Effector memory CD8-positive, alpha-beta T cell (primary cell): Measurements from ENCODE around the gene ATM.
"Not testable (repeated sequence)": the region's sequence is repeated elsewhere in the genome, so short reads cannot be mapped to it uniquely, and the experiment has no call there.

Experiments
- ATAC-seq: fragments of 150-1000 bp; cut with Tn5 transposase; replicated peaks from 2 replicates; pipeline ENCODE4 v1.10.0; 2021; ENCODE audit warnings: mild to moderate bottlenecking, moderate library complexity
- DNase-seq, 3 experiments: peaks; one replicate each; pipeline ENCODE4 v3.0.0; 2021
- H3K27ac Mint-ChIP-seq, 2 donors: one replicate each; pipeline ENCODE4 v1.8.0; 2022; ENCODE audit warnings: mild to moderate bottlenecking in 2 of 2, mixed read lengths in 2 of 2, moderate library complexity in 2 of 2
- H3K27me3 Mint-ChIP-seq, 2 donors: one replicate each; pipeline ENCODE4 v1.8.0; 2022; ENCODE audit warnings: mixed read lengths in 2 of 2
- H3K36me3 Mint-ChIP-seq: one replicate; pipeline ENCODE4 v1.8.0; 2022; ENCODE audit warnings: mild to moderate bottlenecking, moderate library complexity, mixed read lengths; ENCODE audit not compliant: insufficient read depth
- H3K4me1 Mint-ChIP-seq, 2 donors: one replicate each; pipeline ENCODE4 v1.8.0; 2022; ENCODE audit warnings: low read depth in 2 of 2, mixed read lengths in 2 of 2
- H3K4me3 Mint-ChIP-seq, 2 donors: one replicate each; pipeline ENCODE4 v1.8.0; 2022; ENCODE audit warnings: mild to moderate bottlenecking in 2 of 2, mixed read lengths in 2 of 2, moderate library complexity in 2 of 2
- H3K9me3 Mint-ChIP-seq, 2 donors: one replicate each; pipeline ENCODE4 v1.8.0; 2022; ENCODE audit warnings: mixed read lengths in 2 of 2

ATM gene

GRCh38 chr11:108269583-108269982 is 46.7 kb downstream of the ATM start:
- ATAC-seq (no peak), DNase-seq (no peak)
- peaks cover 0 to 2% of the 10 kb centered on the region in 2 donors for H3K9me3 Mint-ChIP-seq
- peaks cover 11 to 26% of the 10 kb centered on the region in 2 donors for H3K4me1 Mint-ChIP-seq
- H3K36me3 Mint-ChIP-seq, result peaks cover 60% of the 10 kb centered on the region
- H3K27me3 Mint-ChIP-seq, result no peaks in the 10 kb centered on the region
- peak overlapping the region; percentile 3 to 76 for H3K27ac Mint-ChIP-seq
- no peak overlapping the region for H3K4me3 Mint-ChIP-seq

GRCh38 chr11:108276985-108277616 is 54.2 kb downstream of the ATM start:
- H3K4me3 Mint-ChIP-seq, H3K27me3 Mint-ChIP-seq, ATAC-seq, DNase-seq, H3K9me3 Mint-ChIP-seq: not testable (repeated sequence)
- Mint-ChIP-seq H3K27ac (peak overlapping the region in 1 of 2 donors; percentile 1), H3K4me1 (peaks cover 19 to 33% of the 10 kb centered on the region in 2 donors), H3K36me3 (peaks cover 93% of the 10 kb centered on the region)

GRCh38 chr11:108278546-108278945 is 55.7 kb downstream of the ATM start:
- Mint-ChIP-seq H3K9me3 (peaks cover 0 to under 1% of the 10 kb centered on the region in 2 donors), H3K4me1 (peaks cover 18 to 32% of the 10 kb centered on the region in 2 donors), H3K36me3 (peaks cover 91% of the 10 kb centered on the region), H3K27me3 (no peaks in the 10 kb centered on the region), H3K27ac (peak overlapping the region; percentile 1 to 90), H3K4me3 (no peak overlapping the region)
- DNase-seq, result no peak
- no peak for ATAC-seq

- H3K36me3 Mint-ChIP-seq, result peaks cover 87% of the 10 kb centered on the region
- peak overlapping the region; percentile 55 to 90 for H3K27ac Mint-ChIP-seq
- H3K4me3 Mint-ChIP-seq, result no peak overlapping the region
- no peak for DNase-seq
- ATAC-seq, result no peak
- peaks cover 16 to 27% of the 10 kb centered on the region in 2 donors for H3K4me1 Mint-ChIP-seq
- no peaks in the 10 kb centered on the region for H3K27me3 Mint-ChIP-seq
- H3K9me3 Mint-ChIP-seq, result no peaks in the 10 kb centered on the region
Observed at GRCh38 chr11:108278954-108279353, 56.1 kb downstream of the ATM start.

- H3K4me3 Mint-ChIP-seq, result no peak overlapping the region
- H3K9me3 Mint-ChIP-seq, result no peaks in the 10 kb centered on the region
- H3K27ac Mint-ChIP-seq, result peak overlapping the region in 1 of 2 donors; percentile 38
- DNase-seq (no peak), ATAC-seq (no peak)
- H3K4me1 Mint-ChIP-seq, result peaks cover 5 to 15% of the 10 kb centered on the region in 2 donors
- peaks cover 87% of the 10 kb centered on the region for H3K36me3 Mint-ChIP-seq
- no peaks in the 10 kb centered on the region for H3K27me3 Mint-ChIP-seq
Observed at GRCh38 chr11:108286370-108286769, 63.5 kb downstream of the ATM start.

- Mint-ChIP-seq H3K4me3 (no peak overlapping the region), H3K27me3 (no peaks in the 10 kb centered on the region), H3K4me1 (peaks cover 5 to 20% of the 10 kb centered on the region in 2 donors), H3K36me3 (peaks cover 88% of the 10 kb centered on the region), H3K9me3 (no peaks in the 10 kb centered on the region), H3K27ac (peak overlapping the region; percentile 38 to 53)
- ATAC-seq (no peak), DNase-seq (no peak)
Observed at GRCh38 chr11:108286956-108287355, 64.1 kb downstream of the ATM start.

GRCh38 chr11:108289066-108289465 is 66.2 kb downstream of the ATM start:
- H3K27ac Mint-ChIP-seq, H3K9me3 Mint-ChIP-seq, ATAC-seq, H3K4me3 Mint-ChIP-seq, H3K27me3 Mint-ChIP-seq, DNase-seq: not testable (repeated sequence)
- peaks cover 5 to 20% of the 10 kb centered on the region in 2 donors for H3K4me1 Mint-ChIP-seq
- peaks cover 90% of the 10 kb centered on the region for H3K36me3 Mint-ChIP-seq

- Mint-ChIP-seq H3K27me3 (no peaks in the 10 kb centered on the region), H3K36me3 (peaks cover 89% of the 10 kb centered on the region), H3K4me1 (peaks cover 5 to 19% of the 10 kb centered on the region in 2 donors), H3K4me3 (no peak overlapping the region), H3K27ac (peak overlapping the region; percentile 11 to 58), H3K9me3 (no peaks in the 10 kb centered on the region)
- ATAC-seq (no peak), DNase-seq (no peak)
Observed at GRCh38 chr11:108289699-108290098, 66.8 kb downstream of the ATM start.

GRCh38 chr11:108293229-108293628 is 70.4 kb downstream of the ATM start:
- peaks cover 0 to 8% of the 10 kb centered on the region in 2 donors for H3K4me1 Mint-ChIP-seq
- DNase-seq (no peak), ATAC-seq (no peak)
- peaks cover 92% of the 10 kb centered on the region for H3K36me3 Mint-ChIP-seq
- H3K4me3 Mint-ChIP-seq, result no peak overlapping the region
- H3K9me3 Mint-ChIP-seq, result no peaks in the 10 kb centered on the region
- H3K27ac Mint-ChIP-seq, result no peak overlapping the region
- H3K27me3 Mint-ChIP-seq, result no peaks in the 10 kb centered on the region

GRCh38 chr11:108302121-108302785 is 79.4 kb downstream of the ATM start:
- Mint-ChIP-seq H3K27me3 (no peaks in the 10 kb centered on the region), H3K9me3 (no peaks in the 10 kb centered on the region), H3K27ac (peak overlapping the region; percentile 26 to 79), H3K36me3 (peaks cover 92% of the 10 kb centered on the region), H3K4me3 (no peak overlapping the region), H3K4me1 (peaks cover 4 to 12% of the 10 kb centered on the region in 2 donors)
- no peak for ATAC-seq
- no peak for DNase-seq

GRCh38 chr11:108307751-108308150 is 84.9 kb downstream of the ATM start:
- no peaks in the 10 kb centered on the region for H3K9me3 Mint-ChIP-seq
- no peak for ATAC-seq
- DNase-seq, result no peak
- H3K4me1 Mint-ChIP-seq, result peaks cover 4 to 15% of the 10 kb centered on the region in 2 donors
- H3K36me3 Mint-ChIP-seq, result peaks cover 89% of the 10 kb centered on the region
- H3K27me3 Mint-ChIP-seq, result no peaks in the 10 kb centered on the region
- peak overlapping the region; percentile 29 to 36 for H3K27ac Mint-ChIP-seq
- no peak overlapping the region for H3K4me3 Mint-ChIP-seq

GRCh38 chr11:108313444-108313843 is 90.6 kb downstream of the ATM start:
- DNase-seq (no peak), ATAC-seq (no peak)
- Mint-ChIP-seq H3K9me3 (no peaks in the 10 kb centered on the region), H3K27ac (peak overlapping the region in 1 of 2 donors; percentile 1), H3K4me3 (no peak overlapping the region), H3K4me1 (peaks cover 9 to 13% of the 10 kb centered on the region in 2 donors), H3K27me3 (no peaks in the 10 kb centered on the region), H3K36me3 (peaks cover 85% of the 10 kb centered on the region)

- Mint-ChIP-seq H3K4me1 (peaks cover 7 to 9% of the 10 kb centered on the region in 2 donors), H3K27me3 (no peaks in the 10 kb centered on the region), H3K4me3 (no peak overlapping the region), H3K36me3 (peaks cover 90% of the 10 kb centered on the region), H3K9me3 (no peaks in the 10 kb centered on the region), H3K27ac (peak overlapping the region; percentile 56 to 82)
- DNase-seq, result no peak
- no peak for ATAC-seq
Observed at GRCh38 chr11:108316061-108316460, 93.2 kb downstream of the ATM start.

- H3K27ac Mint-ChIP-seq, result peak overlapping the region in 1 of 2 donors; percentile 42
- H3K27me3 Mint-ChIP-seq, result no peaks in the 10 kb centered on the region
- H3K4me1 Mint-ChIP-seq, result no peaks in the 10 kb centered on the region
- peaks cover 85% of the 10 kb centered on the region for H3K36me3 Mint-ChIP-seq
- H3K9me3 Mint-ChIP-seq, result no peaks in the 10 kb centered on the region
- no peak for ATAC-seq
- no peak for DNase-seq
- no peak overlapping the region for H3K4me3 Mint-ChIP-seq
Observed at GRCh38 chr11:108319541-108320145, 96.8 kb downstream of the ATM start.
